Measurements from ENCODE around the gene HECTD2.
"Not testable (repeated sequence)": the region's sequence is repeated elsewhere in the genome, so short reads cannot be mapped to it uniquely, and the experiment has no call there.

Gene HECTD2

GRCh38 chr10:91559750-91560149 is 149.6 kb downstream of the HECTD2 start:
- no peak overlapping the region for H3K27ac ChIP-seq
- no peak for TF ChIP-seq CTCF (conservative IDR thresholded peaks at IDR 0.05)

GRCh38 chr10:91560827-91561226 is 150.7 kb downstream of the HECTD2 start:
- not testable (repeated sequence) for H3K27ac ChIP-seq

- H3K27ac ChIP-seq: no peak overlapping the region
- TF ChIP-seq CTCF (conservative IDR thresholded peaks at IDR 0.05): no peak
- TF ChIP-seq ZFX (IDR thresholded peaks at IDR 0.05): no peak
Observed at GRCh38 chr10:91562839-91563581, 152.9 kb downstream of the HECTD2 start.

GRCh38 chr10:91564026-91564425 is 153.9 kb downstream of the HECTD2 start:
- no peak overlapping the region for H3K27ac ChIP-seq
- TF ChIP-seq CTCF (conservative IDR thresholded peaks at IDR 0.05) (no peak), ZFX (IDR thresholded peaks at IDR 0.05) (no peak)
